HEK293 (cell line): ENCODE data around the gene SUN5.
A peak's percentile ranks its signal among the peaks of the same experiment; 100 is the strongest.
"Not testable (repeated sequence)": the region's sequence is repeated elsewhere in the genome, so short reads cannot be mapped to it uniquely, and the experiment has no call there.

ENCODE experiments used
- CTCF ChIA-PET: fragments of 350-600 bp; formaldehyde crosslinking; extraction: SDS; loops from one replicate; lab custom pipeline; 2021; ENCODE audit warnings: antibody characterized with exemption; lab: Yijun Ruan, JAX
- POLR2A ChIA-PET: fragments of 300-600 bp; formaldehyde crosslinking; extraction: SDS; loops from one replicate; lab custom pipeline; 2020; ENCODE audit warnings: antibody characterized with exemption, inconsistent platforms; lab: Yijun Ruan, JAX
- H3K27ac ChIP-seq: fragments of 200-500 bp; sonication (Bioruptor generic); 2 replicates; pipeline ENCODE4 v1.5.1; 2014; ENCODE audit warnings: low read depth, low read length, control low read depth, inconsistent platforms; ENCODE audit errors: extremely low read depth
- H3K36me3 ChIP-seq, 2 experiments: fragments of 200-500 bp in 1 of 2; sonication (Bioruptor generic) in 1 of 2; 1 replicate in 1 of 2; 2 replicates in 1 of 2; pipeline ENCODE4 v1.5.1; 2014 to 2017; ENCODE audit warnings: inconsistent platforms in 2 of 2, low read length in 2 of 2; ENCODE audit not compliant: control insufficient read depth in 2 of 2, insufficient read depth in 1 of 2
- H3K4me1 ChIP-seq: fragments of 200-500 bp; sonication (Bioruptor generic); 2 replicates; pipeline ENCODE4 v1.5.1; 2014; ENCODE audit warnings: mild to moderate bottlenecking, low read length, inconsistent platforms; ENCODE audit not compliant: control insufficient read depth, insufficient read depth
- H3K4me3 ChIP-seq: 2 replicates; pipeline ENCODE4 v1.5.1; 2011; ENCODE audit warnings: low read depth, mild to moderate bottlenecking, control low read depth, low read length, moderate library complexity
- H3K9me3 ChIP-seq: fragments of 200-500 bp; sonication (Bioruptor generic); 2 replicates; pipeline ENCODE4 v1.5.1; 2014; ENCODE audit warnings: low read depth, low read length, inconsistent platforms; ENCODE audit not compliant: control insufficient read depth, insufficient read depth
- GLI4 ChIP-seq: fragments of 450-650 bp; formaldehyde crosslinking; IDR thresholded peaks from 2 replicates; pipeline ENCODE4 v1.5.1; 2016; ENCODE audit warnings: missing biosample characterization, missing genetic modification characterization
- GLIS2 ChIP-seq: fragments of 450-650 bp; formaldehyde crosslinking; IDR thresholded peaks from 2 replicates; pipeline ENCODE4 v1.5.1; 2016; ENCODE audit warnings: missing biosample characterization, missing genetic modification characterization
- SP2 ChIP-seq: fragments of 450-650 bp; formaldehyde crosslinking; IDR thresholded peaks from 2 replicates; pipeline ENCODE4 v1.5.1; 2016; ENCODE audit warnings: missing biosample characterization, missing genetic modification characterization
- TSHZ1 ChIP-seq: fragments of 450-650 bp; formaldehyde crosslinking; IDR thresholded peaks from 2 replicates; pipeline ENCODE4 v1.5.1; 2016; ENCODE audit warnings: missing biosample characterization, missing genetic modification characterization, borderline replicate concordance
- ZIC2 ChIP-seq: fragments of 450-650 bp; formaldehyde crosslinking; IDR thresholded peaks from 2 replicates; pipeline ENCODE4 v1.5.1; 2016; ENCODE audit warnings: missing biosample characterization, missing genetic modification characterization
- ZNF544 ChIP-seq: fragments of 450-650 bp; formaldehyde crosslinking; IDR thresholded peaks from 2 replicates; pipeline ENCODE4 v1.5.0; 2017; ENCODE audit warnings: missing biosample characterization, missing genetic modification characterization
- ZNF830 ChIP-seq: fragments of 450-650 bp; IDR thresholded peaks from 2 replicates; pipeline ENCODE4 v1.5.0; 2018; ENCODE audit warnings: missing biosample characterization, missing genetic modification characterization, low read depth, mild to moderate bottlenecking, moderate library complexity
- ZSCAN18 ChIP-seq: fragments of 450-650 bp; formaldehyde crosslinking; IDR thresholded peaks from 2 replicates; pipeline ENCODE4 v1.5.1; 2016; ENCODE audit warnings: missing biosample characterization, missing genetic modification characterization

SUN5 gene

GRCh38 chr20:32977281-32978008, 26.8 kb downstream of the SUN5 start (continued):
- TF ChIP-seq ZSCAN18 (no peak), GLIS2 (tag by site-specific recombination) (no peak)

- Histone ChIP-seq H3K4me1 (no peaks in the 10 kb centered on the region), H3K9me3 (no peaks in the 10 kb centered on the region), H3K36me3 (no peaks in the 10 kb centered on the region), H3K4me3 (no peak overlapping the region), H3K27ac (no peak overlapping the region)
- ChIA-PET POLR2A (no interaction called here), CTCF (interaction anchor here (0.5 to 0.6 kb wide), 2 partner anchors 87 to 688 kb away, joined by 3 to 5 read pairs; no protein-coding TSS in a partner anchor)
- no peak for TF ChIP-seq ZNF830 (tag by site-specific recombination)
- TF ChIP-seq ZNF544 (tag by site-specific recombination): peak; percentile 99
Observed at GRCh38 chr20:32976746-32977145, 27.5 kb downstream of the SUN5 start.

GRCh38 chr20:32975698-32976674, 28.2 kb downstream of the SUN5 start:
- ChIA-PET CTCF (interaction anchor here (0.5 kb wide), 3 partner anchors 22 to 687 kb away, joined by 3 to 5 read pairs (median 3); no protein-coding TSS in a partner anchor), POLR2A (no interaction called here)
- H3K9me3 ChIP-seq: no peaks in the 10 kb centered on the region
- no peak overlapping the region for H3K27ac ChIP-seq
- TF ChIP-seq SP2 (tag by site-specific recombination) (no peak), GLI4 (tag by site-specific recombination) (no peak), ZIC2 (tag by site-specific recombination) (peak; percentile 89), TSHZ1 (no peak)
- no peak overlapping the region for H3K4me3 ChIP-seq
- no peaks in the 10 kb centered on the region for H3K36me3 ChIP-seq
- no peaks in the 10 kb centered on the region for H3K4me1 ChIP-seq

- H3K4me1 ChIP-seq, H3K36me3 ChIP-seq, H3K27ac ChIP-seq, POLR2A ChIA-PET, H3K9me3 ChIP-seq, H3K4me3 ChIP-seq: not testable (repeated sequence)
- CTCF ChIA-PET: interaction anchor here (1.4 kb wide), 1 partner anchor 73 kb away, joined by 4 read pairs; no protein-coding TSS in a partner anchor
Observed at GRCh38 chr20:32975121-32975520, 29.1 kb downstream of the SUN5 start.
